ENCODE measurements around the gene UGT1A8. TPM values are rescaled to one million over a fixed set of nuclear protein-coding genes. Genes with fewer than 3 reads are reported as not detected.
"Not testable (repeated sequence)": the region's sequence is repeated elsewhere in the genome, so short reads cannot be mapped to it uniquely, and the experiment has no call there.

The UGT1A8 gene
- total RNA-seq, 1 donor from 2014 or later: not detected

DNA sequence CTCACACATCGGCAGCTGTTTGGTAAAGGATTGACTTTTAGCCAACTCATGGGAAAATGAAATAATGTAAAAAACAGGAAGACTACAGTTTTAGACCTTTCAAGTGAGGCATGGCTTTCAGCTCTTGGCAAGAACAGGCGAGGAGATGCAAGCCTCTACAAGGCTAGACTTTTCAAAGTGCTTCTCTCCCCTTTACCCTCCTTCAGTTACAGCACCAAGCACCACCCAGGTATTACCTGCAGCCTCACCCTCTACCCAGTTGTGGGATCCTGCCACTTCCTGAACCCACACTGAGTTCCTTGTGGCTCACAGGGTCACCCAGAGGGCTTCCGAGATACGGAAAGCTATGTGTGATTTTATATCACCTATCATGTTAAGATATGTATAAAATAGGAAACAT is 33.5 kb downstream of the UGT1A8 start:
- H3K4me1 ChIP-seq: no peaks in the 10 kb centered on the region
- intact Hi-C loops (cut with micrococcal nuclease): no loop called here
- TF ChIP-seq, protein P1, sequence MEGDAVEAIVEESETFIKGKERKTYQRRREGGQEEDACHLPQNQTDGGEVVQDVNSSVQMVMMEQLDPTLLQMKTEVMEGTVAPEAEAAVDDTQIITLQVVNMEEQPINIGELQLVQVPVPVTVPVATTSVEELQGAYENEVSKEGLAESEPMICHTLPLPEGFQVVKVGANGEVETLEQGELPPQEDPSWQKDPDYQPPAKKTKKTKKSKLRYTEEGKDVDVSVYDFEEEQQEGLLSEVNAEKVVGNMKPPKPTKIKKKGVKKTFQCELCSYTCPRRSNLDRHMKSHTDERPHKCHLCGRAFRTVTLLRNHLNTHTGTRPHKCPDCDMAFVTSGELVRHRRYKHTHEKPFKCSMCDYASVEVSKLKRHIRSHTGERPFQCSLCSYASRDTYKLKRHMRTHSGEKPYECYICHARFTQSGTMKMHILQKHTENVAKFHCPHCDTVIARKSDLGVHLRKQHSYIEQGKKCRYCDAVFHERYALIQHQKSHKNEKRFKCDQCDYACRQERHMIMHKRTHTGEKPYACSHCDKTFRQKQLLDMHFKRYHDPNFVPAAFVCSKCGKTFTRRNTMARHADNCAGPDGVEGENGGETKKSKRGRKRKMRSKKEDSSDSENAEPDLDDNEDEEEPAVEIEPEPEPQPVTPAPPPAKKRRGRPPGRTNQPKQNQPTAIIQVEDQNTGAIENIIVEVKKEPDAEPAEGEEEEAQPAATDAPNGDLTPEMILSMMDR (IDR thresholded peaks at IDR 0.05; ENCODE audit: borderline replicate concordance): no peak

DNA sequence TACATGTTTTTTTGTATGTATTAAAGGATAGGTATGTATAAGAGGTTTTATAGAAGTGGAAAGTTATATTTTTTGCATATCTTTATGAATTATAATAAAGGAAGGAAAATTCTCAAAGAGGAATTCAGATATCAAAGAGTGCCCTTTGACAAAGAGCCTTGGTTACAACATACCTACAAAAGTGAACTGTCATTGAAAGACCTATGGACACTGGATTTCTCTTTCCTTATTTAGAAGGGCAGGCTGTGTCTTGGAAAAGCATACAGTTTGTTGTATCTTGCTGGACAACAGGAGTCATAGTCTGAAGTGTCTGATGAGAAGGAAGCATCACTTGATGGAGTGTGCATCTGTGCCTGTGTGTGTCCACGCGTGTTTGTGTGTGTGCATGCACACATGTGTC is 34.0 kb downstream of the UGT1A8 start:
- no peak overlapping the region for H3K27ac ChIP-seq (replicated peaks)
- peaks cover 44% of the 10 kb centered on the region for H3K27me3 ChIP-seq (ENCODE audit: low read depth)
- intact Hi-C loops (cut with micrococcal nuclease): no loop called here
- TF ChIP-seq, protein P1 (IDR thresholded peaks at IDR 0.05; ENCODE audit: borderline replicate concordance): no peak
- H3K4me1 ChIP-seq: no peaks in the 10 kb centered on the region
- H3K36me3 ChIP-seq: no peaks in the 10 kb centered on the region
- no peak for DNase-seq
- H3K9me3 ChIP-seq (replicated peaks): peaks cover 6% of the 10 kb centered on the region
- H3K4me3 ChIP-seq: no peak overlapping the region

More for the DNA sequence above, 33.5 kb downstream of the UGT1A8 start:
- Histone ChIP-seq H3K4me3 (no peak overlapping the region), H3K27me3 (ENCODE audit: low read depth) (peaks cover 49% of the 10 kb centered on the region), H3K27ac (replicated peaks) (no peak overlapping the region), H3K9me3 (replicated peaks) (peaks cover 11% of the 10 kb centered on the region), H3K36me3 (no peaks in the 10 kb centered on the region)
- no peak for DNase-seq

DNA sequence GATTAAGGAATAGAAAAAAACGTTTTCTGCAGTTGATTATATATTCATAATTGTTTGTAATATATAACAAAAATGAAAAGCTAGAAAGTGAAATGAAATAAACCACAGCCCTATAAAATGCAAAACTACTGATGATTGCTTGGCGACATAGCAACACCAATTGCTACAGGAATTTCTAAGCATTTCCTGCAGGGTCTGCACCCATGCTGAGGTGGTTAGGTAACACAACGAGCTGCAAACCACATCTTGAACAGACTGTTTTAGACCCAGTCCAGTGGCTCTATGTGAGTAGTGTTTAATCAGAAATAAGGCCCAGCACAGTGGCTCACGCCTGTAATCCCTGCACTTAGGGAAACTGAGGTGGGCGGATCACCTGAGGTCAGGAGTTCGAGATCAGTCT is 37.1 kb downstream of the UGT1A8 start:
- H3K27ac ChIP-seq (replicated peaks): no peak overlapping the region
- TF ChIP-seq, protein P1 (IDR thresholded peaks at IDR 0.05; ENCODE audit: borderline replicate concordance): no peak
- intact Hi-C loops (cut with micrococcal nuclease): no loop called here
- no peaks in the 10 kb centered on the region for H3K9me3 ChIP-seq (replicated peaks)
- no peaks in the 10 kb centered on the region for H3K4me1 ChIP-seq
- H3K4me3 ChIP-seq: no peak overlapping the region
- peaks cover 40% of the 10 kb centered on the region for H3K27me3 ChIP-seq (ENCODE audit: low read depth)
- no peak for DNase-seq
- H3K36me3 ChIP-seq: no peaks in the 10 kb centered on the region

DNA sequence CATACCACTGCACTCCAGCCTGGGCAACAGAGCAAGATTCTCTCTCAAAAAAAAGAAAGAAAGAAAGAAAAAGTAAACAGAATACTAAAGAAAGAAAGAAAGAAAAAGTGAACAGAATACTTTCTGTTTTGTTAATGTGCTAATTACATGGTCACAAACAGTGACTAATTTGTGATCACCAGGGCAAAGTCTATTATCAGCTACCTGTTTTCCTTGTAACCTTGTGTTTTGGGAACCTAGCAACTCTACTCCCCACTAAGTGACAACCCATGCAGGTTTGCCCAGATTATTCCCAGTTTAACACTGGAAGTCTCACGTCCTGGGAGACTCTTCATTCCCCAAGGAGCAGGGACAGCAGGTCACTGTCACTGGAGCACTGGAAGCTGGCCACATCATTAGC is 37.6 kb downstream of the UGT1A8 start:
- no peaks in the 10 kb centered on the region for H3K36me3 ChIP-seq
- no peaks in the 10 kb centered on the region for H3K9me3 ChIP-seq (replicated peaks)
- H3K27ac ChIP-seq (replicated peaks): no peak overlapping the region
- intact Hi-C loops (cut with micrococcal nuclease): no loop called here
- no peak for DNase-seq
- peaks cover 34% of the 10 kb centered on the region for H3K27me3 ChIP-seq (ENCODE audit: low read depth)
- no peak overlapping the region for H3K4me3 ChIP-seq
- TF ChIP-seq, protein P1 (IDR thresholded peaks at IDR 0.05; ENCODE audit: borderline replicate concordance): no peak
- no peaks in the 10 kb centered on the region for H3K4me1 ChIP-seq

DNA sequence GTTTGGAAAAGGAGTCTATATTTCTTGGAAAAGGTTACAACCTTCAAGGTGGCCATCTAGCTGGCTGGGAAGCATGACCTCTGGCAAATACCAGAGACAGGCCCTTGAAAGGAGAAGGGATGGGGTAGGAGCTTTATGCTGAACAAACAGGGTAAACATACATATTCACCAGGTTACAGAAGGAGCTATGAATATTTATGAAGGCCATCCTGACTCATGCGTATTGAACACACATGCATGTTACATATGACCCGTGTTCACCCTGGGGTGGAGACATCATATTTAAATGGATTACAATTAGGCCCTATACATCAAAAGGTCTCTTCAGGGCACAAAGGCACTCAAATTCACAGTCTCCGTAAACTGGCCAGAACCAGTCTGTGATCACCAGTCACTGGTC is 38.5 kb downstream of the UGT1A8 start:
- peaks cover 29% of the 10 kb centered on the region for H3K27me3 ChIP-seq (ENCODE audit: low read depth)
- H3K36me3 ChIP-seq; H3K4me3 ChIP-seq; H3K27ac ChIP-seq (replicated peaks); H3K9me3 ChIP-seq (replicated peaks); DNase-seq; H3K4me1 ChIP-seq; intact Hi-C loops (cut with micrococcal nuclease): not testable (repeated sequence)

DNA sequence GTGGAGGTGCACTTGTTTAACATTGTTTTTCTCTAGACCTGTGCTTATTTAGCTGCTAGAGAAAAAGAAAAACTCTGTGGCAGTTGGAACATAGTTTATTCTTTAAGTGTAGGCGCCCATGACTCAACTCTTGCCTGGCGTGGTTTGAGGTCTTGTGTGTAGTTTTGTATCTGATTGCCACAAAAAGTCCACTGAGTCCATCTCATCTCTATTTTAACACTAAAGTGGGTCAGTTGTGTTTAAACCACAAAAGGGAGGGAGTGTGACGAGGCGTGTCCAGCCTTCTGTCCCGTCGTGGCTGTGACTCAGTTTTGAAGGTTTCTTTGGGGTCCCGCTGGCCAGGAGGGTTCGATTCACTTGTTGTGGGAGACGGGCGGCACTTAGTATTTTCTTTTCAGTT is 39.0 kb downstream of the UGT1A8 start:
- Histone ChIP-seq H3K36me3 (no peaks in the 10 kb centered on the region), H3K27me3 (ENCODE audit: low read depth) (peaks cover 24% of the 10 kb centered on the region), H3K9me3 (replicated peaks) (no peaks in the 10 kb centered on the region), H3K27ac (replicated peaks) (no peak overlapping the region), H3K4me1 (no peaks in the 10 kb centered on the region), H3K4me3 (no peak overlapping the region)
- TF ChIP-seq, protein P1 (IDR thresholded peaks at IDR 0.05; ENCODE audit: borderline replicate concordance): no peak
- intact Hi-C loops (cut with micrococcal nuclease): no loop called here
- no peak for DNase-seq
